ENCODE results near the gene OXLD1.
A peak's percentile ranks its signal among the peaks of the same experiment; 100 is the strongest.

The OXLD1 gene

GRCh38 chr17:81682565-81683207 lies 16.3 kb upstream of the OXLD1 start:
- peak; percentile 40 for DNase-seq

DNA sequence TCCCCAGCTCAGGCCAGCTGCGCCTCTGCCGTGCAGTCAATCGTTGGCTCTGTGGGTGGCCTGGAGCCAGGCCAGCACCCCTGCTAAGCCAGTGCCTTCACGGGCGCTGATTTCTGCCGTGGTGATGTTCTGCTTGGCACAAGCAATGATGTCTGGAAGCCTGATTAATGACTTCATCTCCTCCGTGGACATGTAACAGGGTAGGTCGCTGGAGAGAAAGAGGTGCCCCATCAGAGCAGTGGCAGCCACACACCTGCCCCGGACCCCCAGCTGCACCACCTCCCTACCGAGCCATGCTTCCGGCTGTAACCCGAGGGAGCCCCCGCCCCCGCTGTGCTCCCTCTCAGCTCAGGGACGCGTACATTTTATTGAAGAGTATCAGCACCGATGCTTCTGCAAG lies 15.3 kb upstream of the OXLD1 start:
- no peak for DNase-seq

- DNase-seq, result no peak
Measured at GRCh38 chr17:81680150-81680549, 13.7 kb upstream of the OXLD1 start.

DNA sequence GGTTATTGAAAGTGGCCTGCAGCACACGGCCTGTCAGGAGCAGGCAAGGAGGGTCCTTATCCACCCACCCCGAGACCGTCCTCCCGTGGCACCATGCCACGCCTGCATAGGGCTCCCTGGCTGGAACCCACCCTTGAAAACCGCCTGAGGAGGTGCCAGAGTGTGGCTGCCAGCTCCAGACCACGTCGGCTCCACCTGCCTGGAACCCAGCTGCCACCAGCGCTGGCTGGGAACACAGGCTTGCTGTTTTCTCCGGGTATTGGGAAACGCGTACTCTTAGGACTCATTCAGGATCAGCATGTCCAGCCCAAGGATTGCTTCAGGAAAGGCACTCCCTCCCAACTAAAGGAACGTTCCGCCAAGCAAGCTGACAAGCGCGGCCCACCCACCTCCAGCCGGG lies 10.5 kb upstream of the OXLD1 start:
- DNase-seq, result no peak

- peak; percentile 70 for DNase-seq
Measured at GRCh38 chr17:81675515-81676221, 9.3 kb upstream of the OXLD1 start.

- DNase-seq, result no peak
Measured at GRCh38 chr17:81673561-81674258, 7.3 kb upstream of the OXLD1 start.

GRCh38 chr17:81672954-81673353 lies 6.5 kb upstream of the OXLD1 start:
- no peak for DNase-seq

GRCh38 chr17:81672504-81672903 lies 6.1 kb upstream of the OXLD1 start:
- no peak for DNase-seq

DNA sequence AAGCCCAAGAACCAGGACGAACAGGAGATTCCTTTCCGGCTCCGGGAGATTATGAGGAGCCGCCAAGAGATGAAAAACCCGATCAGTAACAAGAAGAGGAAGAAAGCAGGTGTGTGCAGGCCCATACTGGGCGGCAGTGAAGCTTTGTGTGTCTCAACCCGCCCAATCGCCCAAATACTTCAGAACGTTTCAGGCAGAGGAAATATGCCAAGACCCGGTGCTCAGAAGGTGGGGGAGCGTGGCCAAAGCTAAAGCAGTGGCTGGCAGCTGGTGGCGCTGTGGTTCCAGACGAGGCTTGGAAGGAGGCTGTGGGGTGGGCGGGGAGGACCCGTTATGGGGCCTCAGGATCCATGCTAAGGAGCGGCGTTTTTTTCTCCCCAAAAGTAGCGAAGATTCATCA lies 1.3 kb upstream of the OXLD1 start:
- DNase-seq, result no peak

- DNase-seq, result peak; percentile 63
Measured at GRCh38 chr17:81666092-81666341, 388 bp downstream of the OXLD1 start.

- peak; percentile 61 for DNase-seq
Measured at GRCh38 chr17:81665205-81666091, 957 bp downstream of the OXLD1 start.

- no peak for DNase-seq
Measured at GRCh38 chr17:81664051-81664470, 2.3 kb downstream of the OXLD1 start.

GRCh38 chr17:81662002-81662401 lies 4.4 kb downstream of the OXLD1 start:
- DNase-seq, result no peak

DNA sequence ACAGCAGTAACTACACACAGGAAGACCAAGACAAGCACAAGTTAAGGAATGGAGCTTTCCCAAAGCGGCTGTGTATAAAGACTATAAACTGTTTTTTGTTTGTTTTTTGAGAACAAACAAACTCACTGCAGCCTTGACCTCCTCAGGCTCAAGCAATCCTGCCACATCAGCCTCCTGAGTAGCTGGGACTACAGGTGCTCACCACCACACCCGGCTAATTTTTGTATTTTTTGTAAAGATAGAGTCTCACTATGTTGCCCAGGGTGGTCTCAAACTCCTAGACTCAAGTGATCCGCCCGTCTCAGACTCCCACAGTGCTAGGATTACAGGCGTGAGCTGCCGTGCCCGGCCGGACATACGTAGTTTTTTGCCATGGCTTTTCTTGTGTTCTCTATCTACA lies 6.0 kb downstream of the OXLD1 start:
- DNase-seq, result no peak

DNA sequence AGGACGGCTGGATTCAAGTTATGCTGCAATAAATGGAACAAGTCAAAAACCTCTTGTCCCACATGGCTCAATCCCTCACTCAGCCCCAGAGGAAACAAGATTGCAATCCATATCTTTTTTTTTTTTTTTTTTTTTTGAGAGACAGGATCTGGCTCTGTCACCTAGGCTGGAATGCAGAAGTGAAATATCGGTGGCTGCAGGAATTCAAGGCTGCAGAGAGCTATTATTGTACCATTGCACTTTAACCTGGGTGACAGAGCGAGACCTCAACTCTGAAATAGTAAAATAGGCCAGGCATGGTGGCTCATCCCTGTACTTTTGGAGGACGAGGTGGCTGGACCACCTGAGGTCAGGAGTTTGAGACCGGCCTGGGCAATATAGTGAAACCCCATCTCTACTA lies 7.4 kb downstream of the OXLD1 start:
- DNase-seq, result no peak

GRCh38 chr17:81656835-81657234 lies 9.6 kb downstream of the OXLD1 start:
- DNase-seq, result peak; percentile 88

DNA sequence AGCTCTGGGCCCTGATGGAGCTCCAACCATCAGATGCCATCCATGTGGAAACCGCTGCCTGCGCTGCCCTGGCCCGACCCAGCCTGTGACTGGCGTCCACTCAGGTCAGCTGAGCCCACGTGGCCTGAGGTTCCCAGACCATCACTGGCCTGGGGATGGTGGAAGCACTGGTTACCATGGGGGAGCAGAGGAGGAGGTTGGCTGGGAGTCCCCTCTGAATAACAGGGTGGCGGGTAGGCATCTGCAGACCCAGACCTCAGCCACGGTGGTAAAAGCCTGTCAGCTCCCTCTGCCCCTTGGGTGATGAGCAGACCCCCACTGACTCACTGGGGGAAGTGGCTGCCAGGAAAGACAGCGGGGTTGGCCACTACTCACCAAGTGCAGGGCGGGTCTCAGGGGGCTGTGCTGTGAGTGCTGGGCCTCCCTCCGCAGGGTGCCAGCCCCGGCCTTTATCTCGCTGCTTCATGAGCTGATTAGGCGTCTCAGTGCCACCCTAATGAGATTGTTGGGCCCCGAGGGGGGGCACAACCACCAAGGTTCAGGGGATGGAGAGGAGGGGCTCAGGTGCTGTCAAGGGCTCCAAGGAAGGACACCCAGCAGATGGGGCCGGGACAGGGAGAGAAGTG lies 10.2 kb downstream of the OXLD1 start, which contains the start of gene PDE6G:
Gene PDE6G (minus strand): TSS at position 425 of the 626 bp plus-strand sequence. CDS start 3,237 bp downstream, outside the sequence.
- DNase-seq, result peak; percentile 99

DNA sequence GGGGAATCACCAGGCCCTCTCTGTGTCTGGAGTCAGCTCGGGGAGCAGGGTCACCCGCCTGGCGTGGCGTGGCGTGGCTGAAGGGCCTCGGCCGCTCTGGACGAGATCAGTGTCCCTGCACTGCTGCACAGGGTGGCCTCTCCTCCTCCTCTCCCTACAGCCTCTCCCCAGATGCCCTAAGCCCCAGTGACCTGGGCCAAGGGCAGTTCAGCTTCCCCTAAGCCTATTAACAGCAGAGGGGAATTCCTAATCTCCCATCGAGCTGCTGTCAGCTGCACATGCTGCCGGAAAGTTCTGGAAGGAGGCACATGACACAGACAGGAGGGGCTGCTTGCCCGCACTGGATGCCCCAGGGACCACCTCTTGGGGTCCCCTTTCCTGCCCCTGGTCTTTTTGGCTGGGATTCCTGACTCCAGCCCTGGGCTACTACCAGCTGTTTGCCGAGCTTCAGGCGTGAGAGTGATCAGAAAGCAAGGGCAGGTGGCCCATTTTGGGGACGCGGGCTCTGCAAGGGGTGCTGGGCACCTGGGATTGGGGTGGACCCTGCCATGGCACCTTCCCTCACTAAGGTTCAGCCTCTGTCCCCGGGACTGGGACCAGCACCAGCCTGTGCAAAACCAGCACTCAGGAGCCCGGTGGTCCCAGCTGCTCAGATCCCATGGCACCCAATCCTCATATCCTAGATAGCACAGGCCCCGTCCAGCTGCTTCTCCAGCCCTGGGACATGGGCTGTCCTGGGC lies 10.9 kb downstream of the OXLD1 start:
- peak; percentile 97 for DNase-seq

- peak; percentile 76 for DNase-seq
Measured at GRCh38 chr17:81652906-81653771, 13.3 kb downstream of the OXLD1 start.

GRCh38 chr17:81651692-81652091 lies 14.7 kb downstream of the OXLD1 start:
- DNase-seq, result no peak

- DNase-seq, result no peak
Measured at GRCh38 chr17:81650951-81651350, 15.5 kb downstream of the OXLD1 start.
